Superior temporal gyrus (tissue), 1 donor: ENCODE results near the gene RABGAP1.
A peak's percentile ranks its signal among the peaks of the same experiment; 100 is the strongest.
"Not testable (repeated sequence)": the region's sequence is repeated elsewhere in the genome, so short reads cannot be mapped to it uniquely, and the experiment has no call there.

Experiments
- DNase-seq: peaks from one replicate; pipeline ENCODE4 v3.0.0-alpha.2; 2016; ENCODE audit errors: extremely low spot score

The RABGAP1 gene

GRCh38 chr9:122940749-122941581 lies at the start of gene RABGAP1:
Gene RABGAP1, plus strand, starts transcription at chr9:122941020. Its CDS starts 16,040 bp downstream, at chr9:122957060.
- DNase-seq = peak; percentile 99

DNA sequence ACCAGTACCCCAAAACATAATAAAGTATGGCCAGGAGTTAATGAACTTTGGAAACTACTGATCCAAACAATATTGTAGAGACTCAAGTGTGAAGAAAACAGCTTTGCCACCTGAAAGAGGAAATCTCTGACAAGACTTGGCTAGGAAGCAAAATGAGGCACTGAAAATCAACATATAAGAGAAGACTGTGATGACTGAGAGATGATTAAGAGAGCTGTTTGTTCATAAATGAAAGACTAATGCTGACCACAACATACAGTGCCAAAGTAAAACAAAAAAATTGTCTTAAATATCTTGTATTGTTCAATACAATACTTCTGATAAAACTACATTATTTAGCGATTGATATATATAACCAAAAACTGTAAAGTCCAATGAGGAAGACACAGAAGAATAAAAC lies 42.9 kb upstream of the RABGAP1 start:
- DNase-seq = no peak

- no peak for DNase-seq
Measured at GRCh38 chr9:122900791-122901190, 40.0 kb upstream of the RABGAP1 start.

DNA sequence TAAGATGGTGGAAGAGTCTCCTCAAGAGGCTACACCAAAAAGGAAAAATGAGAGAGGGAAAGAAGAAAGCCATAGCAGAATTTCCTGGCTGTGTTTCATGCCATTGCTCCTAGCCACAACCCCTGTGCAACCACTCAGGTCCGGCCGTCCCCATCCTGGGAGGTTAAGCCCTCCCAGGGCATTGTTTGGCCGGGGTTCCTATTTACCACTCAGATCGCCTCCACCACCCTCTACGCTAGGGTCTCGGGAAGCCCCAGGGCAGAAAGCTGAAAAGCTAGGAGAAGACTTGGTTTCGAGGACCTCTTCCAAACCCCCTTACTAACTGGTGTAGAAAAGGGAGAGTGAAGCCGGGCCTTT lies 36.4 kb upstream of the RABGAP1 start:
- peak; percentile 42 for DNase-seq

DNA sequence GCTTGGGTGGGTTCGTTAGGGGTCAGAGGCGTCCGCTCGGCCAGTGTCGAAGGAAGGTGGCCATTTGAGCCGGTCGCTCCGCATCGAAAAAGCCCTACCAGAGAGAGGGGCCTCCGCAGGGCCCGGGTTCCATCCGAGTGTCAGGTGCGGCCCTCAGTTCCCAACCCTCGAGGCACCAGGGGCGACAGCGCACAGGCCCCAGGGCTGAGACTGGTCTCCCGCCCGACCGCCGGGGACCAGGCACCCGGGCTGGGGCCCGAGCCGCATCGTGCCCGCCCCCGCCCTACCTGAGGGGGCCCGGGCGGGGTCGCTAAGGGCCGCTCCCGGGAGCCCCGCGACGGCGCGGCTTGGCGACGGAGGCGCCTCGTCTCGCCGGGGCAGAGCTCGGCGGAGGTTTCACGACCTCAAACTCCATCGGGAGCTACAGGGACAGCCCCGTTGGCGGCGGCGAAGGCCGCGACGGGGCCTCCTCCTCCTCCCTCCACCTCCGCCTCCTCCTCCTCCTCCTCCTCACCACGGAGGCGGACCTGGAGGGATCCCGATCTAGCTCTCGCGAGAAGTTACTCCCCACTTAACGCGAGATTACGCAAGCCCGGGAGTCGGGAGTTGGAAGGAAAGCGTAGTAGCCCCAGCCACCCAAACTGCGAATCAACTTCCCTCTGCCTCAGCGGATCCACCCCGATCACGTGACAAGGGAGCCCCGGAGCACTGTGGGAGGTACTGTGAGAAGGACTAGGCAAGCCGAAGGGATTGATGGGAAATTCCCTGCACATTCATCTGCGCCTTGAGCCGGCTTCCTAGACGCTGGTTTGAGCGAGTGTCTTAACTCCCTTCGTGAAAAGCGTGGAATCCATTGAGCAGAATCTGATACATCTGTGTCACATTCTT lies 35.8 kb upstream of the RABGAP1 start, which contains the start of gene RC3H2:
Gene RC3H2 (minus strand): TSS at position 537 of the 888 bp plus-strand sequence. CDS start 7,850 bp downstream, outside the sequence.
- DNase-seq = peak; percentile 100

DNA sequence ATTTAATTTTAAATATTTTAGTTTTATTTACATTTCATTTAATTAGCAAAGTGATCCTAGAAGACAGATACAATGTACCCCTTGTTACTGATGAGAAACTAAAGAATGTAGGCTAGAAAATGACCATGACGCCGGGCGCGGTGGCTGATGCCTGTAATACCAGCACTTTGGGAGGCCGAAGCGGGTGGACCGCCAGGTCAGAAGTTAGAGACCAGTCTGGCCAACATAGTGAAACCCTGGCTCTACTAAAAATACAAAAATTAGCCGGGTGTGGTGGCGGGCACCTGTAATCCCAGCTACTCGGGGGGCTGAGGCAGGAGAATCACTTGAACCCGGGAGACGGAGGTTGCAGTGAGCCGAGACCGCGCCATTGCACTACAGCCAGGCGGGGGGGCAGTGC lies 34.7 kb upstream of the RABGAP1 start:
- not testable (repeated sequence) for DNase-seq

GRCh38 chr9:122912671-122912963 lies 28.2 kb upstream of the RABGAP1 start:
- no peak for DNase-seq

GRCh38 chr9:122912964-122913673 lies 27.7 kb upstream of the RABGAP1 start, which contains the start of gene ZBTB6:
Gene ZBTB6, minus strand, starts transcription at chr9:122913323. Its CDS starts 1,251 bp downstream, at chr9:122912072.
- DNase-seq = peak; percentile 97

DNA sequence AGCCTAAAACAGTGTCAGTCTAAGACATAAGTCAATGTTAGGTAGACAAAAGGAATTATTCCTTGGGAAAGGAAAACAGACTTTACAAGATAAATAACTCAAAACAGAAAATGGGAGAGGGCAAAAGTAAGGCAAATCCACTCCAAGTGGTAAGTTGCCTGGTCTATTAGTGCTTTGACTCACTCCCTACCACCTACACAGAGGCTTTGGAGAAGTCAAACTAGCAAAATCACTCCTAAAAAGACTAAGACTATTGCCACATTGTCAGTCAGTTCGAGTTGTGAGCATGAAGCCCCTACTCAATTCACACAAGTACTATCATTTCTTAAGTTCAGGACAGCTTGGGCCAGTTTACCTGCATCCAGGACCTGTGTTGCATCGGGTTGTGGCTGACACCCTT lies 22.5 kb upstream of the RABGAP1 start:
- no peak for DNase-seq

GRCh38 chr9:122922713-122923112 lies 18.1 kb upstream of the RABGAP1 start:
- no peak for DNase-seq

GRCh38 chr9:122923947-122924346 lies 16.9 kb upstream of the RABGAP1 start:
- no peak for DNase-seq

- no peak for DNase-seq
Measured at GRCh38 chr9:122929796-122930354, 10.9 kb upstream of the RABGAP1 start.

- DNase-seq = peak; percentile 18
Measured at GRCh38 chr9:122930541-122931225, 10.1 kb upstream of the RABGAP1 start.

- DNase-seq = peak; percentile 98
Measured at GRCh38 chr9:122931226-122932121, 9.3 kb upstream of the RABGAP1 start, which contains the start of gene ZBTB26. Gene ZBTB26, minus strand, starts transcription at chr9:122931512. Its CDS starts 11,578 bp downstream, at chr9:122919934.

DNA sequence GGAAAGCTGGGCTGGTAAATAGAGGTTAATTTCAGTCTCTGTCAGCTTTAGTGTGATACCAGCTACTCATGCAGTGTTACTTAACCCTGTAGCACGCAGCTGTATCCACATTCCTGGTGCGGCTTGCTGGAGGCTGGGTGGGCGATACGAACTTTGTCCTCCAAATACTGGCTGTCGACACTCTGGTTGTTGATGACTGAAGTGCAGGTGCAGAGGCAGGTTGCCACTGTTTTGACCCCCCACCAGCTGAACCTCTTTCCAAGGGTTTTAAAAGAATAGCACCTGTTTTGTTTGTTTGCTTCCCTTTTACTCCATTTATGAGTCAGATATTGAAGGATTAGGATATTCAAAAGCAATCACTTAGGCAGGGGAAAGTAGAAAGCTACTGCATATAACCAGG lies 4.4 kb upstream of the RABGAP1 start:
- DNase-seq = no peak

- DNase-seq = no peak
Measured at GRCh38 chr9:122936883-122937282, 3.9 kb upstream of the RABGAP1 start.

DNA sequence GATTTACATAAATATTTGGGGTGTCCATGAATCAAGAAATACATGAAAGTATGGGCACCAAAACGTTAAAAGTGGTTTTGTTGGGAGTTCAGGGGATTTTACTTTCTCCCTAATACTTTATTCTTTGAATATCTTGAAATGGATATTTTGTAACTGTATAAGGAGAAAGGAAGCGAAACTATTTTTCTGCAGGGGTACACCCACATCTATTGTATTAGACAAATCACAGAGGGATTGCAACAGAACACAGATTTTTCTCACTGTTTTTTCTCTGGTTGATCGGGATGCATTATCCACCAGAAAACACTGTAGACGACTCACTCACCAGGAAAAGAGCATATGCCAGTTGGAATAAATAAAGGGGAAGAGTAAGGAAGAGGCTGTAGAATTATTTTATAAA lies 1.2 kb upstream of the RABGAP1 start:
- no peak for DNase-seq

GRCh38 chr9:122940454-122940748 lies 419 bp upstream of the RABGAP1 start:
- no peak for DNase-seq

DNA sequence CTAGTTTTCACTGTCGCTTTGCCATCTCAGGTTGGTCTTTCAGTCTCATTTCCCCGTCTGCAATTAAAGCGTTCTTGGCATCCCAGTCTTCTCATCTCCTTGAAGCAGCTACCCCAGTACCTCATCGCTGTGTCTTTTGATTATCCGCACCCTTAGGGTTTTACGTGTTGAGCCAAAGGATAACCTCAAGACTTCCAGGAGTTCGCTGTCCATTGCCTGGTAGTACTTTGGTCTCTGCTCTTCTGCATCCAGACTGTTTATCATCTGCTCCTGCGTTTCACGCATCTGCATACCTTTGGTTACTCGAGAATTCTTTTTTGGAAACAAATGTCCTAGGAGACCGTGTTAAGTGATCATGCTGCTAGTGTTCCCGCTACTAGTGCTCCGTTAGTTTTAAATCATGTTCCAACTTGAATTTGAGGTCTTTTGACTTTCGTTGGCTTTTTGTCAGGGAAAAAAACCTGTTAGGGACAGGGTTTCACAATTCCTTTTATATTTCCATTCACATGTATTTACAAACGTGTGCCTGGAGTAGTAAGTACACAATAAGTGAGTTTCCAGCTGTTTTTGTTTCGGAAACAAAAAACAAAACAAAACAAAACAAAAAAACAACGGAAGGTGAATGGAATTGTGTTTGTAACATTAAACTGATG lies 888 bp downstream of the RABGAP1 start:
- DNase-seq = peak; percentile 44
